AG04450 (cell line): ENCODE data around the gene URI1. TPM values are rescaled to one million over a fixed set of nuclear protein-coding genes. Genes with fewer than 3 reads are reported as not detected.

Experiments
- CTCF ChIA-PET: fragments of 300-600, 350-600 bp; formaldehyde crosslinking; extraction: SDS; loops from one replicate; lab custom pipeline; 2022; ENCODE audit warnings: antibody characterized with exemption, inconsistent platforms; lab: Charles Lee
- POLR2A ChIA-PET: fragments of 350-600 bp; formaldehyde crosslinking; extraction: SDS; loops from one replicate; lab custom pipeline; 2021; ENCODE audit warnings: antibody characterized with exemption, inconsistent platforms; lab: Yijun Ruan, JAX
- DNase-seq: peaks from one replicate; pipeline ENCODE4 v3.0.0-alpha.2; 2011; ENCODE audit warnings: low read depth, low spot score
- H3K27ac ChIP-seq: one replicate; pipeline ENCODE4 v1.5.1; 2012; ENCODE audit warnings: low read depth, low read length, control low read depth
- H3K27me3 ChIP-seq: one replicate; pipeline ENCODE4 v1.6.0; 2012; ENCODE audit warnings: low read length; ENCODE audit not compliant: control insufficient read depth, insufficient read depth
- H3K4me3 ChIP-seq: 2 replicates; pipeline ENCODE4 v1.5.1; 2011; ENCODE audit warnings: mild to moderate bottlenecking, low read depth, low read length, control low read depth
- H3K9me3 ChIP-seq: 2 replicates; pipeline ENCODE4 v1.5.1; 2012; ENCODE audit warnings: low read length; ENCODE audit not compliant: control insufficient read depth, insufficient read depth
- polyA plus RNA-seq: library from polyadenylated mRNA; depleted of rRNA; stranded (reverse); fragments of >200 nt; gene quantifications from 2 replicates; pipeline ENCODE4 v1.2.3, GENCODE V29; 2011
- TF ChIP-seq, protein P1 (sequence below): IDR thresholded peaks from 2 replicates; pipeline ENCODE4 v1.5.1; 2011; ENCODE audit warnings: low read depth, low read length, control low read depth, inconsistent platforms

The URI1 gene
- polyA plus RNA-seq, 1 experiment, result 79.0 TPM

DNA sequence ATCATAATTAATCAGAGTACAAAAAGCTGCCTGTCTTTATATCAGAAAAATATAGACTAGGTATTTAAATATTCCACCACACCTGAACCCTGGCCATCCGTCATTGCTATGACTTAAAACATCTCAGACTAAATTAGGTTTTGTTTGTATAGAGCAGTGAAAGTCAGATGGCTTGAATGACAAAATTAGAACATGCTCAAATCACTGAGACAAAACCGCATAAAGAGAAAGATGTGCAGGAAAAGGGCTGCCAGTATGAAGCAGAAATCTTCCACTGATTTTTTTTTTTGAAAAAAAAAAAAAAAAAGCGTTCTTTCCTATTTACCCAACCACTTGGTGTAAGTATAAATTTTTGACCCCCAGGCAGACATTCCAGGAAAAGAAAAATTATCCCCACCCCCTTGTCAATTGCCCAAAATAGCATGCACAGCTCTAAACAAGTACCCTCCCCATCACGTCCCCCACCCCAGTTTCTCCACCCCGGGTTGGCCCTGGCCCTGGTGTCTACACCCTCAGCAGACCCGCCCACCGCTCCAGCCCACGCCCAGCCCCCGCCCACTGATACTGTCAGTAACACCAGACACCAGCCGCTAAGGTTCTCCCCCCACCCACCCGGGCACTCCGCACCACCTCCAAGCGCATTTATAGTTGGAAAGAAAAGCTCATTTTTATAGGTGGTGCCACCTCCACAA is 118.6 kb downstream of the URI1 start:
- ChIA-PET CTCF (no interaction called here), POLR2A (no interaction called here)
- no peak for DNase-seq
- Histone ChIP-seq H3K27me3 (no peaks in the 10 kb centered on the region), H3K4me3 (no peak overlapping the region), H3K27ac (no peak overlapping the region), H3K9me3 (no peaks in the 10 kb centered on the region; the same call in 1 of the 2 replicates)
- TF ChIP-seq, protein P1, sequence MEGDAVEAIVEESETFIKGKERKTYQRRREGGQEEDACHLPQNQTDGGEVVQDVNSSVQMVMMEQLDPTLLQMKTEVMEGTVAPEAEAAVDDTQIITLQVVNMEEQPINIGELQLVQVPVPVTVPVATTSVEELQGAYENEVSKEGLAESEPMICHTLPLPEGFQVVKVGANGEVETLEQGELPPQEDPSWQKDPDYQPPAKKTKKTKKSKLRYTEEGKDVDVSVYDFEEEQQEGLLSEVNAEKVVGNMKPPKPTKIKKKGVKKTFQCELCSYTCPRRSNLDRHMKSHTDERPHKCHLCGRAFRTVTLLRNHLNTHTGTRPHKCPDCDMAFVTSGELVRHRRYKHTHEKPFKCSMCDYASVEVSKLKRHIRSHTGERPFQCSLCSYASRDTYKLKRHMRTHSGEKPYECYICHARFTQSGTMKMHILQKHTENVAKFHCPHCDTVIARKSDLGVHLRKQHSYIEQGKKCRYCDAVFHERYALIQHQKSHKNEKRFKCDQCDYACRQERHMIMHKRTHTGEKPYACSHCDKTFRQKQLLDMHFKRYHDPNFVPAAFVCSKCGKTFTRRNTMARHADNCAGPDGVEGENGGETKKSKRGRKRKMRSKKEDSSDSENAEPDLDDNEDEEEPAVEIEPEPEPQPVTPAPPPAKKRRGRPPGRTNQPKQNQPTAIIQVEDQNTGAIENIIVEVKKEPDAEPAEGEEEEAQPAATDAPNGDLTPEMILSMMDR, result no peak

- H3K27me3 ChIP-seq, result no peaks in the 10 kb centered on the region
- no peak overlapping the region for H3K27ac ChIP-seq
- no peak for DNase-seq
- CTCF ChIA-PET, result no interaction called here
- no peaks in the 10 kb centered on the region; the same call in 1 of the 2 replicates for H3K9me3 ChIP-seq
- TF ChIP-seq, protein P1, result no peak
- POLR2A ChIA-PET, result no interaction called here
- H3K4me3 ChIP-seq, result no peak overlapping the region
These were observed 119.4 kb downstream of the URI1 start for GRCh38 chr19:30061223-30062064.

GRCh38 chr19:30062065-30062906 is 120.2 kb downstream of the URI1 start:
- no peaks in the 10 kb centered on the region; the same call in 1 of the 2 replicates for H3K9me3 ChIP-seq
- TF ChIP-seq, protein P1, result no peak
- H3K27me3 ChIP-seq, result no peaks in the 10 kb centered on the region
- H3K4me3 ChIP-seq, result no peak overlapping the region
- no peak overlapping the region for H3K27ac ChIP-seq
- DNase-seq, result no peak
- ChIA-PET POLR2A (no interaction called here), CTCF (no interaction called here)

- no peaks in the 10 kb centered on the region for H3K27me3 ChIP-seq
- POLR2A ChIA-PET, result no interaction called here
- CTCF ChIA-PET, result no interaction called here
- TF ChIP-seq, protein P1, result no peak
- no peak overlapping the region for H3K4me3 ChIP-seq
- H3K27ac ChIP-seq, result no peak overlapping the region
- DNase-seq, result no peak
- no peaks in the 10 kb centered on the region; the same call in 1 of the 2 replicates for H3K9me3 ChIP-seq
These were observed 121.0 kb downstream of the URI1 start for GRCh38 chr19:30062907-30063649.
